HFFc6 (cell line): ENCODE measurements around the gene FAM184B. TPM values are rescaled to one million over a fixed set of nuclear protein-coding genes. Genes with fewer than 3 reads are reported as not detected.

Experiments used
- DNase-seq: peaks from one replicate; pipeline ENCODE4 v3.0.0-alpha.2; 2018
- H3K27ac Mint-ChIP-seq: 2 replicates; pipeline ENCODE4 v1.8.0; 2020; ENCODE audit warnings: mild to moderate bottlenecking, mixed read lengths
- H3K27me3 Mint-ChIP-seq: 2 replicates; pipeline ENCODE4 v1.8.0; 2021; ENCODE audit warnings: mild to moderate bottlenecking, moderate library complexity, mixed read lengths; ENCODE audit not compliant: insufficient read depth
- H3K36me3 Mint-ChIP-seq: 2 replicates; pipeline ENCODE4 v1.8.0; 2021; ENCODE audit warnings: low read depth, mixed read lengths
- H3K4me1 Mint-ChIP-seq: 2 replicates; pipeline ENCODE4 v1.8.0; 2020; ENCODE audit warnings: low read depth, mixed read lengths
- H3K4me3 Mint-ChIP-seq: 2 replicates; pipeline ENCODE4 v1.8.0; 2020; ENCODE audit warnings: mild to moderate bottlenecking, moderate library complexity, mixed read lengths
- H3K9me3 Mint-ChIP-seq: 2 replicates; pipeline ENCODE4 v1.8.0; 2020; ENCODE audit warnings: mild to moderate bottlenecking, mixed read lengths
- total RNA-seq, 6 experiments: library from RNA; stranded (reverse); fragmentation: NEBNext Ultra II Directional; extraction: Animal tissue kit (Norgen Biotek cat#: 25700); gene quantifications; 2 replicates in 1 of 6; 3 replicates in 5 of 6; pipeline ENCODE4 v1.2.3, GENCODE V29; 2021
- TF ChIP-seq, protein P1 (sequence below): fragments of 200-600 bp; sonication (generic); IDR thresholded peaks from 2 replicates; pipeline ENCODE4 v1.5.0; 2021; ENCODE audit warnings: antibody characterized with exemption, mild to moderate bottlenecking

The FAM184B gene
- total RNA-seq, 6 experiments from 2014 or later: 0.02 to 0.05 TPM; not detected in 4

DNA sequence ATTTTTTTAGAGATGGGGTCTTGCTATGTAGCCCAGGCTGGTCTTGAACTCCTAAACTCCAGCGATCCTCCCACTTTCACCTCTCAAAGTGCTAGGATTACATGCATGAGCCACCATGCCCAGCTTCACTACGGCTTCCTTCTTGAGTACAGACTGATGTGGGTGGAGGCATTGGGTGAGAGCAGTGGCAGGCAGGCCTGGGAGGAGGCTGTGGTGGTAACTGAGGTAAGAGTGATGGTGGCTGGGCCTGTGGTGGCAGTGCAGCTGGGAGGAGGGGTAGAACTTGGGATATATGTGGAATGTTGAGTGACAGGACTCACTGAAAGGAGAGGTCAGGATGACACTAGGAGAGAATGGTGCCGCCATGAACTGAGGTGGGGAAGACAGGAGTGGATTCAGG lies 86.1 kb downstream of the FAM184B start:
- TF ChIP-seq, protein P1, sequence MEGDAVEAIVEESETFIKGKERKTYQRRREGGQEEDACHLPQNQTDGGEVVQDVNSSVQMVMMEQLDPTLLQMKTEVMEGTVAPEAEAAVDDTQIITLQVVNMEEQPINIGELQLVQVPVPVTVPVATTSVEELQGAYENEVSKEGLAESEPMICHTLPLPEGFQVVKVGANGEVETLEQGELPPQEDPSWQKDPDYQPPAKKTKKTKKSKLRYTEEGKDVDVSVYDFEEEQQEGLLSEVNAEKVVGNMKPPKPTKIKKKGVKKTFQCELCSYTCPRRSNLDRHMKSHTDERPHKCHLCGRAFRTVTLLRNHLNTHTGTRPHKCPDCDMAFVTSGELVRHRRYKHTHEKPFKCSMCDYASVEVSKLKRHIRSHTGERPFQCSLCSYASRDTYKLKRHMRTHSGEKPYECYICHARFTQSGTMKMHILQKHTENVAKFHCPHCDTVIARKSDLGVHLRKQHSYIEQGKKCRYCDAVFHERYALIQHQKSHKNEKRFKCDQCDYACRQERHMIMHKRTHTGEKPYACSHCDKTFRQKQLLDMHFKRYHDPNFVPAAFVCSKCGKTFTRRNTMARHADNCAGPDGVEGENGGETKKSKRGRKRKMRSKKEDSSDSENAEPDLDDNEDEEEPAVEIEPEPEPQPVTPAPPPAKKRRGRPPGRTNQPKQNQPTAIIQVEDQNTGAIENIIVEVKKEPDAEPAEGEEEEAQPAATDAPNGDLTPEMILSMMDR: no peak
- DNase-seq: no peak
- H3K27me3 Mint-ChIP-seq: peaks cover 14% of the 10 kb centered on the region
- H3K9me3 Mint-ChIP-seq: no peaks in the 10 kb centered on the region
- H3K27ac Mint-ChIP-seq: no peak overlapping the region
- H3K36me3 Mint-ChIP-seq: no peaks in the 10 kb centered on the region
- H3K4me3 Mint-ChIP-seq: no peak overlapping the region
- no peaks in the 10 kb centered on the region for H3K4me1 Mint-ChIP-seq

DNA sequence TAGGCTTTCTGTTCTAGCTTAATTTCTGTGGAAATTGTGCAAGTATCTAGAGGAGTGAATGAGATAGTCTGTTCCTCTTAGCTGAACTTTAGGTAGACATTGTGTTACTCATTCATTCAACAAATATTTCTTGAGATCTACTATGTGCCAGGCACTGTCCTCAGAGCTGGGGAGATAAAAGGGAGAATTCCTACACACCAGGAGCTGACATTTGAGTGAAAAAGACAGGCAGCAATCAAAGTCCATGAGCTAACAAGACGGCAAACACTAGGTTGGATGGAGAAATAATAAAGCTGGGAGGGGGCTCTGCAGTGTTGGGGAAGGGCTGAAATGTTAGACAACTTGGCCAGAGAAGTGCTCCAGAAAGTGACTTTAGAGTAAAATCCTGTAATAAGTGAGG lies 86.9 kb downstream of the FAM184B start:
- H3K36me3 Mint-ChIP-seq: no peaks in the 10 kb centered on the region
- no peak overlapping the region for H3K27ac Mint-ChIP-seq
- TF ChIP-seq, protein P1: no peak
- peaks cover 16% of the 10 kb centered on the region for H3K27me3 Mint-ChIP-seq
- H3K4me1 Mint-ChIP-seq: no peaks in the 10 kb centered on the region
- H3K4me3 Mint-ChIP-seq: no peak overlapping the region
- no peaks in the 10 kb centered on the region for H3K9me3 Mint-ChIP-seq
- no peak for DNase-seq

DNA sequence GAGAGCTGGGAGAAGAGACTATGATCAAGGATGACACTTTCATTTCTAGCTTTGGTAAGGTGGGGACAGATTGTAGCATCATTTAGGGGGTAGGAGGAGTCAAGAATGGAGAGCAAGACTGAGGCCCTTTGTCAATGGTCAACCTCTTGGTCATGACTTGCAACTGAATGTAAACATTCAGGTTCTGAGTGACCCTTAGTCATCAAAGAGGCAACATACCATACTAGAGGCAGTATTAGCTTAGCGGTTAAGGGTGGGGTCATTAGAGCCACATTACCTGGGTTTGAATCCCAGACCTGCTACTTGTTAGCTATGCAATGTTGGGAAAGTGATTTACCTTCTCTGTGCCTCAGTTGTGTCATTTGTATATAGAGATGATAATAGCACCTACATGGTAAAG lies 90.5 kb downstream of the FAM184B start:
- no peak overlapping the region for H3K4me3 Mint-ChIP-seq
- DNase-seq: no peak
- no peaks in the 10 kb centered on the region for H3K9me3 Mint-ChIP-seq
- TF ChIP-seq, protein P1: no peak
- H3K4me1 Mint-ChIP-seq: no peaks in the 10 kb centered on the region
- H3K27me3 Mint-ChIP-seq: peaks cover 18% of the 10 kb centered on the region
- no peaks in the 10 kb centered on the region for H3K36me3 Mint-ChIP-seq
- H3K27ac Mint-ChIP-seq: no peak overlapping the region

DNA sequence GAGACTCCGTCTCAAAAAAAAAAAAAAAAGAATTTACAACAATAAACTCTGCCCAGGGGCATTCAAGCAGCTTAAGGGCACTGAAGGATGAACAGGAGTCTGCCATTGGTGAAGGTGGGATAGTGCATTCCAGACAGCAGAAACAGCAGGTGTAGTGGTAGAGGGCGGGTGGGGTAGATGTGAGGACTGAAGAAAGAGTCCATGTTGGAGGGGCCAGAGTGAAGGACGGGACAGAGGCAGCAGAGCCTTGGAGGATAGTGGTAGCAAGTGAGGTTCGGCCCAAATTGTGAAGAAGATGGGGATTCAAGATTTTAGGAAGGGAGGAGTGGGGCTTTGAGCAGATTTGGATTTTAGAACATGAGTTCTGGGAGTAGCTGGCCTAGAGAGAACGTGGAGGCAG lies 91.3 kb downstream of the FAM184B start:
- Mint-ChIP-seq H3K27me3 (peaks cover 18% of the 10 kb centered on the region), H3K4me1 (no peaks in the 10 kb centered on the region), H3K27ac (no peak overlapping the region), H3K4me3 (no peak overlapping the region), H3K36me3 (no peaks in the 10 kb centered on the region), H3K9me3 (no peaks in the 10 kb centered on the region)
- DNase-seq: no peak
- TF ChIP-seq, protein P1: no peak

DNA sequence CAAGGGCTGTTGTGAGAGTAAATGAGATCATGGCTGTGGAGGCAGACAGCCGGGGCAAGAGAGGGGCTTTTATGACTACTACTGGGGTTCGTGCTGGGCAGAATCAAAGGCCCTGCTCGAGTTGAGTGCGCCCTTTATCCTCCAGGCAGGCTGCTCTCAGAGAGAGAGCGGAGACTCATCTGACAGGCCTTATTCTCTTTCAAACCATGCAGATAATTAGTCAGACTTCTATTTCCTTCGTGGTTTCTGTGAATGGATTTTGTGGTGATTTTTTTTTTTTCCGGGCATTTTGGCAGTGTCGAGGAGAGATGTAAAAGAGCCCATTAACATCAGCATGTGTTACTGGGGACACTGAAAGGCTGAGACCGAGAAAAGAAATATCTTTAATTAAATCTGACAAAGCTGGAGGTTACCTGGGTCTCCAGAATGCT lies 93.4 kb downstream of the FAM184B start:
- H3K4me3 Mint-ChIP-seq: no peak overlapping the region; the same call in 1 of the 2 replicates
- no peaks in the 10 kb centered on the region for H3K4me1 Mint-ChIP-seq
- H3K27me3 Mint-ChIP-seq: peaks cover 14% of the 10 kb centered on the region
- no peak for DNase-seq
- H3K27ac Mint-ChIP-seq: no peak overlapping the region
- no peaks in the 10 kb centered on the region for H3K36me3 Mint-ChIP-seq
- no peaks in the 10 kb centered on the region for H3K9me3 Mint-ChIP-seq
- TF ChIP-seq, protein P1: no peak
